GM23338 (cell line): Measurements from ENCODE around the gene MCM7.

Experiments
- EZH2 ChIP-seq: fragments of 200-600 bp; sonication (generic); IDR thresholded peaks from one replicate; pipeline ENCODE4 v1.8.0; 2017; ENCODE audit warnings: antibody characterized with exemption, mild to moderate bottlenecking, low read depth; ENCODE audit not compliant: unreplicated experiment
- EZH2phosphoT487 ChIP-seq: fragments of 200-600 bp; sonication (generic); IDR thresholded peaks from one replicate; pipeline ENCODE4 v1.8.1; 2018; ENCODE audit warnings: antibody characterized with exemption; ENCODE audit not compliant: unreplicated experiment
- NANOG ChIP-seq: IDR thresholded peaks from 2 replicates; pipeline ENCODE4 v1.6.1; 2016; ENCODE audit warnings: antibody characterized with exemption, borderline replicate concordance
- POLR2AphosphoS5 ChIP-seq: IDR thresholded peaks from 2 replicates; pipeline ENCODE4 v1.6.1; 2016; ENCODE audit warnings: antibody characterized with exemption, low read depth
- ZNF114 ChIP-seq: fragments of 250-450 bp; sonication (Bioruptor Pico); IDR thresholded peaks from 2 replicates; pipeline ENCODE4 v1.5.0; 2020; ENCODE audit warnings: mild to moderate bottlenecking, moderate library complexity
- TF ChIP-seq, protein P1 (sequence below), 2 experiments: fragments of 200-600 bp in 1 of 2; sonication (generic) in 1 of 2; conservative IDR thresholded peaks; 2 replicates each; pipeline versions ENCODE4 v1.5.1 to v1.6.1; 2016 to 2017; ENCODE audit warnings: antibody characterized with exemption in 2 of 2, low read depth in 2 of 2, mild to moderate bottlenecking in 2 of 2, moderate library complexity in 1 of 2
- TF ChIP-seq, protein P2 (sequence below): IDR thresholded peaks from one replicate; pipeline ENCODE4 v1.6.1; 2018; ENCODE audit warnings: antibody characterized with exemption; ENCODE audit not compliant: unreplicated experiment
- TF ChIP-seq, protein P3 (sequence below): IDR thresholded peaks from 2 replicates; pipeline ENCODE4 v1.6.1; 2016; ENCODE audit warnings: antibody characterized with exemption
- TF ChIP-seq, protein P4 (sequence below): fragments of 250-450 bp; sonication (Bioruptor Pico); IDR thresholded peaks from 2 replicates; pipeline ENCODE4 v1.5.0; 2020; ENCODE audit warnings: mild to moderate bottlenecking, moderate library complexity

DNA sequence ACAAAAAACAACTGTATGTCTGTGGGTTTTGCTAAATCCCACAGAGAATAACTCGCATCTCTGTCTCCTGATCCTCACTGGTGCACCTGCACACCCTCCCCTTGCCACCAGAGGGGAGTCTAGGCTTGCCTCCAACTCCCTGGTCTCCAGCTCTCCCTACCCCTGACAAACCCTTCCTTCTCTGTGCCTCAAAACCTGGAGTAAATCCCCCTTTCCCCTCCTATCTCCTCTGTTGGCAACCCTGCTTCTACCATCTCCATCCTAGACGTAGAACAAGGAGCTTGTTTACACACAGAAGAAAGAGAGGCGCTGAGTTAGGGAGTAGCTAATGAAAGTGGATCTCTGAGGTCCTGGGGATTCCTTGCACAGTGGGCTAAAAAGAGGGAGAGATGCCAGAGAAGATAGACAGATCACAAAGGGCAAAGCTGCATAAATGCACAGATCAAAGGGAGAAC lies 31.5 kb upstream of the MCM7 start:
- TF ChIP-seq, protein P1, sequence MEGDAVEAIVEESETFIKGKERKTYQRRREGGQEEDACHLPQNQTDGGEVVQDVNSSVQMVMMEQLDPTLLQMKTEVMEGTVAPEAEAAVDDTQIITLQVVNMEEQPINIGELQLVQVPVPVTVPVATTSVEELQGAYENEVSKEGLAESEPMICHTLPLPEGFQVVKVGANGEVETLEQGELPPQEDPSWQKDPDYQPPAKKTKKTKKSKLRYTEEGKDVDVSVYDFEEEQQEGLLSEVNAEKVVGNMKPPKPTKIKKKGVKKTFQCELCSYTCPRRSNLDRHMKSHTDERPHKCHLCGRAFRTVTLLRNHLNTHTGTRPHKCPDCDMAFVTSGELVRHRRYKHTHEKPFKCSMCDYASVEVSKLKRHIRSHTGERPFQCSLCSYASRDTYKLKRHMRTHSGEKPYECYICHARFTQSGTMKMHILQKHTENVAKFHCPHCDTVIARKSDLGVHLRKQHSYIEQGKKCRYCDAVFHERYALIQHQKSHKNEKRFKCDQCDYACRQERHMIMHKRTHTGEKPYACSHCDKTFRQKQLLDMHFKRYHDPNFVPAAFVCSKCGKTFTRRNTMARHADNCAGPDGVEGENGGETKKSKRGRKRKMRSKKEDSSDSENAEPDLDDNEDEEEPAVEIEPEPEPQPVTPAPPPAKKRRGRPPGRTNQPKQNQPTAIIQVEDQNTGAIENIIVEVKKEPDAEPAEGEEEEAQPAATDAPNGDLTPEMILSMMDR (conservative IDR thresholded peaks at IDR 0.05; ENCODE audit: low read depth in 2 of 2): peak; percentile 95 to 99
- TF ChIP-seq, protein P2, sequence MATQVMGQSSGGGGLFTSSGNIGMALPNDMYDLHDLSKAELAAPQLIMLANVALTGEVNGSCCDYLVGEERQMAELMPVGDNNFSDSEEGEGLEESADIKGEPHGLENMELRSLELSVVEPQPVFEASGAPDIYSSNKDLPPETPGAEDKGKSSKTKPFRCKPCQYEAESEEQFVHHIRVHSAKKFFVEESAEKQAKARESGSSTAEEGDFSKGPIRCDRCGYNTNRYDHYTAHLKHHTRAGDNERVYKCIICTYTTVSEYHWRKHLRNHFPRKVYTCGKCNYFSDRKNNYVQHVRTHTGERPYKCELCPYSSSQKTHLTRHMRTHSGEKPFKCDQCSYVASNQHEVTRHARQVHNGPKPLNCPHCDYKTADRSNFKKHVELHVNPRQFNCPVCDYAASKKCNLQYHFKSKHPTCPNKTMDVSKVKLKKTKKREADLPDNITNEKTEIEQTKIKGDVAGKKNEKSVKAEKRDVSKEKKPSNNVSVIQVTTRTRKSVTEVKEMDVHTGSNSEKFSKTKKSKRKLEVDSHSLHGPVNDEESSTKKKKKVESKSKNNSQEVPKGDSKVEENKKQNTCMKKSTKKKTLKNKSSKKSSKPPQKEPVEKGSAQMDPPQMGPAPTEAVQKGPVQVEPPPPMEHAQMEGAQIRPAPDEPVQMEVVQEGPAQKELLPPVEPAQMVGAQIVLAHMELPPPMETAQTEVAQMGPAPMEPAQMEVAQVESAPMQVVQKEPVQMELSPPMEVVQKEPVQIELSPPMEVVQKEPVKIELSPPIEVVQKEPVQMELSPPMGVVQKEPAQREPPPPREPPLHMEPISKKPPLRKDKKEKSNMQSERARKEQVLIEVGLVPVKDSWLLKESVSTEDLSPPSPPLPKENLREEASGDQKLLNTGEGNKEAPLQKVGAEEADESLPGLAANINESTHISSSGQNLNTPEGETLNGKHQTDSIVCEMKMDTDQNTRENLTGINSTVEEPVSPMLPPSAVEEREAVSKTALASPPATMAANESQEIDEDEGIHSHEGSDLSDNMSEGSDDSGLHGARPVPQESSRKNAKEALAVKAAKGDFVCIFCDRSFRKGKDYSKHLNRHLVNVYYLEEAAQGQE: no peak
- no peak for TF ChIP-seq EZH2phosphoT487
- TF ChIP-seq, protein P3, sequence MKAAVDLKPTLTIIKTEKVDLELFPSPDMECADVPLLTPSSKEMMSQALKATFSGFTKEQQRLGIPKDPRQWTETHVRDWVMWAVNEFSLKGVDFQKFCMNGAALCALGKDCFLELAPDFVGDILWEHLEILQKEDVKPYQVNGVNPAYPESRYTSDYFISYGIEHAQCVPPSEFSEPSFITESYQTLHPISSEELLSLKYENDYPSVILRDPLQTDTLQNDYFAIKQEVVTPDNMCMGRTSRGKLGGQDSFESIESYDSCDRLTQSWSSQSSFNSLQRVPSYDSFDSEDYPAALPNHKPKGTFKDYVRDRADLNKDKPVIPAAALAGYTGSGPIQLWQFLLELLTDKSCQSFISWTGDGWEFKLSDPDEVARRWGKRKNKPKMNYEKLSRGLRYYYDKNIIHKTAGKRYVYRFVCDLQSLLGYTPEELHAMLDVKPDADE: no peak
- TF ChIP-seq POLR2AphosphoS5: no peak
- TF ChIP-seq EZH2: no peak
- no peak for TF ChIP-seq ZNF114 (CRISPR knock-in tag)
- TF ChIP-seq, protein P4, sequence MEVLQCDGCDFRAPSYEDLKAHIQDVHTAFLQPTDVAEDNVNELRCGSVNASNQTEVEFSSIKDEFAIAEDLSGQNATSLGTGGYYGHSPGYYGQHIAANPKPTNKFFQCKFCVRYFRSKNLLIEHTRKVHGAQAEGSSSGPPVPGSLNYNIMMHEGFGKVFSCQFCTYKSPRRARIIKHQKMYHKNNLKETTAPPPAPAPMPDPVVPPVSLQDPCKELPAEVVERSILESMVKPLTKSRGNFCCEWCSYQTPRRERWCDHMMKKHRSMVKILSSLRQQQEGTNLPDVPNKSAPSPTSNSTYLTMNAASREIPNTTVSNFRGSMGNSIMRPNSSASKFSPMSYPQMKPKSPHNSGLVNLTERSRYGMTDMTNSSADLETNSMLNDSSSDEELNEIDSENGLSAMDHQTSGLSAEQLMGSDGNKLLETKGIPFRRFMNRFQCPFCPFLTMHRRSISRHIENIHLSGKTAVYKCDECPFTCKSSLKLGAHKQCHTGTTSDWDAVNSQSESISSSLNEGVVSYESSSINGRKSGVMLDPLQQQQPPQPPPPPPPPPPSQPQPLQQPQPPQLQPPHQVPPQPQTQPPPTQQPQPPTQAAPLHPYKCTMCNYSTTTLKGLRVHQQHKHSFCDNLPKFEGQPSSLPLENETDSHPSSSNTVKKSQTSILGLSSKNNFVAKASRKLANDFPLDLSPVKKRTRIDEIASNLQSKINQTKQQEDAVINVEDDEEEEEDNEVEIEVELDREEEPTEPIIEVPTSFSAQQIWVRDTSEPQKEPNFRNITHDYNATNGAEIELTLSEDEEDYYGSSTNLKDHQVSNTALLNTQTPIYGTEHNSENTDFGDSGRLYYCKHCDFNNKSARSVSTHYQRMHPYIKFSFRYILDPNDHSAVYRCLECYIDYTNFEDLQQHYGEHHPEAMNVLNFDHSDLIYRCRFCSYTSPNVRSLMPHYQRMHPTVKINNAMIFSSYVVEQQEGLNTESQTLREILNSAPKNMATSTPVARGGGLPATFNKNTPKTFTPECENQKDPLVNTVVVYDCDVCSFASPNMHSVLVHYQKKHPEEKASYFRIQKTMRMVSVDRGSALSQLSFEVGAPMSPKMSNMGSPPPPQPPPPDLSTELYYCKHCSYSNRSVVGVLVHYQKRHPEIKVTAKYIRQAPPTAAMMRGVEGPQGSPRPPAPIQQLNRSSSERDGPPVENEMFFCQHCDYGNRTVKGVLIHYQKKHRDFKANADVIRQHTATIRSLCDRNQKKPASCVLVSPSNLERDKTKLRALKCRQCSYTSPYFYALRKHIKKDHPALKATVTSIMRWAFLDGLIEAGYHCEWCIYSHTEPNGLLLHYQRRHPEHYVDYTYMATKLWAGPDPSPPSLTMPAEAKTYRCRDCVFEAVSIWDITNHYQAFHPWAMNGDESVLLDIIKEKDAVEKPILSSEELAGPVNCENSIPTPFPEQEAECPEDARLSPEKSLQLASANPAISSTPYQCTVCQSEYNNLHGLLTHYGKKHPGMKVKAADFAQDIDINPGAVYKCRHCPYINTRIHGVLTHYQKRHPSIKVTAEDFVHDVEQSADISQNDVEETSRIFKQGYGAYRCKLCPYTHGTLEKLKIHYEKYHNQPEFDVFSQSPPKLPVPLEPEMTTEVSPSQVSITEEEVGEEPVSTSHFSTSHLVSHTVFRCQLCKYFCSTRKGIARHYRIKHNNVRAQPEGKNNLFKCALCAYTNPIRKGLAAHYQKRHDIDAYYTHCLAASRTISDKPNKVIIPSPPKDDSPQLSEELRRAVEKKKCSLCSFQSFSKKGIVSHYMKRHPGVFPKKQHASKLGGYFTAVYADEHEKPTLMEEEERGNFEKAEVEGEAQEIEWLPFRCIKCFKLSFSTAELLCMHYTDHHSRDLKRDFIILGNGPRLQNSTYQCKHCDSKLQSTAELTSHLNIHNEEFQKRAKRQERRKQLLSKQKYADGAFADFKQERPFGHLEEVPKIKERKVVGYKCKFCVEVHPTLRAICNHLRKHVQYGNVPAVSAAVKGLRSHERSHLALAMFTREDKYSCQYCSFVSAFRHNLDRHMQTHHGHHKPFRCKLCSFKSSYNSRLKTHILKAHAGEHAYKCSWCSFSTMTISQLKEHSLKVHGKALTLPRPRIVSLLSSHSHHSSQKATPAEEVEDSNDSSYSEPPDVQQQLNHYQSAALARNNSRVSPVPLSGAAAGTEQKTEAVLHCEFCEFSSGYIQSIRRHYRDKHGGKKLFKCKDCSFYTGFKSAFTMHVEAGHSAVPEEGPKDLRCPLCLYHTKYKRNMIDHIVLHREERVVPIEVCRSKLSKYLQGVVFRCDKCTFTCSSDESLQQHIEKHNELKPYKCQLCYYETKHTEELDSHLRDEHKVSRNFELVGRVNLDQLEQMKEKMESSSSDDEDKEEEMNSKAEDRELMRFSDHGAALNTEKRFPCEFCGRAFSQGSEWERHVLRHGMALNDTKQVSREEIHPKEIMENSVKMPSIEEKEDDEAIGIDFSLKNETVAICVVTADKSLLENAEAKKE (CRISPR knock-in tag): no peak
- no peak for TF ChIP-seq NANOG
